ENCODE results near the gene PIGR. TPM values are rescaled to one million over a fixed set of nuclear protein-coding genes. Genes with fewer than 3 reads are reported as not detected.

PIGR gene
- total RNA-seq, 2 experiments from 2014 or later: 0.03 TPM; not detected in 1

GRCh38 chr1:206896261-206896660 lies 50.0 kb downstream of the PIGR start:
- CTCF ChIA-PET (ENCODE audit: unreplicated experiment): no interaction called here
- Histone ChIP-seq H3K9me2 (ENCODE audit: insufficient read depth, low read length) (no peaks in the 10 kb centered on the region), H4K20me1 (ENCODE audit: insufficient read depth, low read length) (no peaks in the 10 kb centered on the region), H3K79me2 (ENCODE audit: insufficient read depth, low read depth, low read length) (no peaks in the 10 kb centered on the region), H3K27ac (ENCODE audit: low read depth, low read length, poor library complexity, severe bottlenecking) (no peak overlapping the region), H3K36me3 (ENCODE audit: insufficient read depth, low read length) (no peaks in the 10 kb centered on the region), H2AFZ (ENCODE audit: low read length) (no peak overlapping the region), H3K4me3 (ENCODE audit: low read depth, low read length, poor library complexity, severe bottlenecking) (no peak overlapping the region), H3K9me3 (ENCODE audit: low read length) (no peaks in the 10 kb centered on the region), H3K4me2 (ENCODE audit: low read length) (no peak overlapping the region), H3K4me1 (ENCODE audit: insufficient read depth, low read length, poor library complexity, severe bottlenecking) (no peaks in the 10 kb centered on the region)
- POLR2A ChIA-PET: interaction anchor here (0.7 kb wide), 1 partner anchor 11 kb away, joined by 4 read pairs; no protein-coding TSS in a partner anchor
- TF ChIP-seq CTCF (conservative IDR thresholded peaks at IDR 0.05; ENCODE audit: low read length) (no peak), EZH2phosphoT487 (IDR thresholded peaks at IDR 0.05; ENCODE audit: borderline replicate concordance, low read depth, low read length) (no peak)
- no peak for DNase-seq (ENCODE audit: low spot score)
- intact Hi-C loops (cut with micrococcal nuclease; ENCODE audit: unreplicated experiment): no loop called here
- BruUV-seq (replicated peaks): no TSS peak

GRCh38 chr1:206895837-206896242 lies 50.4 kb downstream of the PIGR start:
- no peak for TF ChIP-seq CTCF (conservative IDR thresholded peaks at IDR 0.05; ENCODE audit: low read length)
- no peak for TF ChIP-seq EZH2phosphoT487 (IDR thresholded peaks at IDR 0.05; ENCODE audit: borderline replicate concordance, low read depth, low read length)
- H3K4me2 ChIP-seq (ENCODE audit: low read length): no peak overlapping the region
- H3K79me2 ChIP-seq (ENCODE audit: insufficient read depth, low read depth, low read length): no peaks in the 10 kb centered on the region
- no peaks in the 10 kb centered on the region for H3K9me2 ChIP-seq (ENCODE audit: insufficient read depth, low read length)
- H3K9me3 ChIP-seq (ENCODE audit: low read length): no peaks in the 10 kb centered on the region
- CTCF ChIA-PET (ENCODE audit: unreplicated experiment): no interaction called here
- H3K36me3 ChIP-seq (ENCODE audit: insufficient read depth, low read length): no peaks in the 10 kb centered on the region
- POLR2A ChIA-PET: interaction anchor here (0.7 kb wide), 1 partner anchor 10 kb away, joined by 4 read pairs; no protein-coding TSS in a partner anchor
- no TSS peak for BruUV-seq (replicated peaks)
- no peaks in the 10 kb centered on the region for H4K20me1 ChIP-seq (ENCODE audit: insufficient read depth, low read length)
- no peak for DNase-seq (ENCODE audit: low spot score)
- intact Hi-C loops (cut with micrococcal nuclease; ENCODE audit: unreplicated experiment): no loop called here
- H3K27ac ChIP-seq (ENCODE audit: low read depth, low read length, poor library complexity, severe bottlenecking): no peak overlapping the region
- H2AFZ ChIP-seq (ENCODE audit: low read length): no peak overlapping the region
- H3K4me3 ChIP-seq (ENCODE audit: low read depth, low read length, poor library complexity, severe bottlenecking): no peak overlapping the region
- no peaks in the 10 kb centered on the region for H3K4me1 ChIP-seq (ENCODE audit: insufficient read depth, low read length, poor library complexity, severe bottlenecking)

GRCh38 chr1:206895325-206895724 lies 50.9 kb downstream of the PIGR start:
- no peaks in the 10 kb centered on the region for H3K36me3 ChIP-seq (ENCODE audit: insufficient read depth, low read length)
- H3K79me2 ChIP-seq (ENCODE audit: insufficient read depth, low read depth, low read length): no peaks in the 10 kb centered on the region
- intact Hi-C loops (cut with micrococcal nuclease; ENCODE audit: unreplicated experiment): no loop called here
- no peak overlapping the region for H3K27ac ChIP-seq (ENCODE audit: low read depth, low read length, poor library complexity, severe bottlenecking)
- H3K9me2 ChIP-seq (ENCODE audit: insufficient read depth, low read length): no peaks in the 10 kb centered on the region
- H2AFZ ChIP-seq (ENCODE audit: low read length): no peak overlapping the region
- no TSS peak for BruUV-seq (replicated peaks)
- no peaks in the 10 kb centered on the region for H3K4me1 ChIP-seq (ENCODE audit: insufficient read depth, low read length, poor library complexity, severe bottlenecking)
- H3K4me3 ChIP-seq (ENCODE audit: low read depth, low read length, poor library complexity, severe bottlenecking): no peak overlapping the region
- TF ChIP-seq CTCF (conservative IDR thresholded peaks at IDR 0.05; ENCODE audit: low read length) (no peak), EZH2phosphoT487 (IDR thresholded peaks at IDR 0.05; ENCODE audit: borderline replicate concordance, low read depth, low read length) (no peak)
- ChIA-PET POLR2A (interaction anchor here (0.8 kb wide), 1 partner anchor 10 kb away, joined by 3 read pairs; no protein-coding TSS in a partner anchor), CTCF (ENCODE audit: unreplicated experiment) (no interaction called here)
- H3K9me3 ChIP-seq (ENCODE audit: low read length): no peaks in the 10 kb centered on the region
- no peak for DNase-seq (ENCODE audit: low spot score)
- no peak overlapping the region for H3K4me2 ChIP-seq (ENCODE audit: low read length)
- H4K20me1 ChIP-seq (ENCODE audit: insufficient read depth, low read length): no peaks in the 10 kb centered on the region
